Measurements from ENCODE around the gene POLR2L.

Gene POLR2L

GRCh38 chr11:813456-814096 lies 28.8 kb downstream of the POLR2L start:
- in situ Hi-C loops (cut with MboI; ENCODE audit: low sequenced_read_pairs) = no loop called here

GRCh38 chr11:813072-813455 lies 29.3 kb downstream of the POLR2L start:
- in situ Hi-C loops (cut with MboI; ENCODE audit: low sequenced_read_pairs) = no loop called here

GRCh38 chr11:812390-812789 lies 29.9 kb downstream of the POLR2L start:
- in situ Hi-C loops (cut with MboI; ENCODE audit: low sequenced_read_pairs) = no loop called here

- in situ Hi-C loops (cut with MboI; ENCODE audit: low sequenced_read_pairs) = no loop called here
Measured at GRCh38 chr11:811446-812245, 30.7 kb downstream of the POLR2L start.

GRCh38 chr11:810040-810567 lies 32.2 kb downstream of the POLR2L start:
- in situ Hi-C loops (cut with MboI; ENCODE audit: low sequenced_read_pairs) = no loop called here

GRCh38 chr11:809287-810039 lies 32.9 kb downstream of the POLR2L start, which contains the start of gene RPLP2:
RPLP2 (plus strand) TSS chr11:809967; CDS start chr11:810235, 268 bp downstream.
- in situ Hi-C loops (cut with MboI; ENCODE audit: low sequenced_read_pairs) = no loop called here

GRCh38 chr11:808427-809286 lies 33.7 kb downstream of the POLR2L start:
- in situ Hi-C loops (cut with MboI; ENCODE audit: low sequenced_read_pairs) = no loop called here

- in situ Hi-C loops (cut with MboI; ENCODE audit: low sequenced_read_pairs) = no loop called here
Measured at GRCh38 chr11:804599-804964, 37.7 kb downstream of the POLR2L start.

GRCh38 chr11:803770-804598 lies 38.3 kb downstream of the POLR2L start:
- in situ Hi-C loops (cut with MboI; ENCODE audit: low sequenced_read_pairs) = no loop called here

- in situ Hi-C loops (cut with MboI; ENCODE audit: low sequenced_read_pairs) = no loop called here
Measured at GRCh38 chr11:803467-803742, 38.9 kb downstream of the POLR2L start.

GRCh38 chr11:802693-803466 lies 39.4 kb downstream of the POLR2L start:
- in situ Hi-C loops (cut with MboI; ENCODE audit: low sequenced_read_pairs) = no loop called here

GRCh38 chr11:802018-802617 lies 40.2 kb downstream of the POLR2L start:
- in situ Hi-C loops (cut with MboI; ENCODE audit: low sequenced_read_pairs) = no loop called here

- in situ Hi-C loops (cut with MboI; ENCODE audit: low sequenced_read_pairs) = no loop called here
Measured at GRCh38 chr11:801097-801780, 41.1 kb downstream of the POLR2L start.

- in situ Hi-C loops (cut with MboI; ENCODE audit: low sequenced_read_pairs) = no loop called here
Measured at GRCh38 chr11:800473-800872, 41.9 kb downstream of the POLR2L start.

GRCh38 chr11:799641-800316 lies 42.5 kb downstream of the POLR2L start:
- in situ Hi-C loops (cut with MboI; ENCODE audit: low sequenced_read_pairs) = no loop called here

- in situ Hi-C loops (cut with MboI; ENCODE audit: low sequenced_read_pairs) = no loop called here
Measured at GRCh38 chr11:798093-798713, 44.1 kb downstream of the POLR2L start, which contains the start of gene SLC25A22. SLC25A22 (minus strand) TSS chr11:798281; CDS start chr11:795006, 3,275 bp downstream.

Data from HL-60/S4 treated with phorbol 12-myristate 13-acetate at 8.2 ng/mL for 4 days and 3 days (cell line).